Sigmoid colon (tissue), 7 donors: ENCODE data around the gene WDR37. TPM values are rescaled to one million over a fixed set of nuclear protein-coding genes. Genes with fewer than 3 reads are reported as not detected.

Experiments used
- DNase-seq: peaks from one replicate; pipeline ENCODE4 v3.0.0-alpha.2; 2019
- H3K27ac ChIP-seq, 4 donors: fragments of 200-600 bp; sonication (generic); one replicate each; pipeline ENCODE4 v1.5.1; 2016 to 2019; ENCODE audit warnings: mild to moderate bottlenecking in 1 of 4
- H3K27me3 ChIP-seq, 3 donors: fragments of 200-600 bp; sonication (generic); one replicate each; pipeline ENCODE4 v1.5.1; 2019; ENCODE audit warnings: mild to moderate bottlenecking in 1 of 3
- H3K36me3 ChIP-seq, 4 donors: fragments of 200-600 bp; sonication (generic); one replicate each; pipeline ENCODE4 v1.5.1; 2016 to 2019
- H3K4me1 ChIP-seq, 4 donors: fragments of 200-600 bp; sonication (generic); one replicate each; pipeline ENCODE4 v1.5.1; 2017 to 2019
- H3K4me3 ChIP-seq, 4 donors: fragments of 200-600 bp; sonication (generic); one replicate each; pipeline ENCODE4 v1.5.1; 2017 to 2019; ENCODE audit warnings: mild to moderate bottlenecking in 2 of 4, moderate library complexity in 1 of 4
- H3K9me3 ChIP-seq, 4 donors: fragments of 200-600 bp in 3 of 4; sonication (generic) in 3 of 4; one replicate each; pipeline versions ENCODE4 v1.5.1 to v1.6.1; 2013 to 2019
- EP300 ChIP-seq, 4 donors: sonication (generic); formaldehyde crosslinking; IDR thresholded peaks; one replicate each; pipeline ENCODE4 v1.6.1; 2017; ENCODE audit warnings: antibody characterized with exemption in 4 of 4
- POLR2A ChIP-seq, 2 donors: fragments of 450-650 bp; IDR thresholded peaks; one replicate each; pipeline ENCODE4 v1.6.1; 2016; ENCODE audit warnings: antibody characterized with exemption in 2 of 2, mild to moderate bottlenecking in 2 of 2, moderate library complexity in 2 of 2
- POLR2AphosphoS5 ChIP-seq, 4 donors: sonication (generic); formaldehyde crosslinking; IDR thresholded peaks; one replicate each; pipeline ENCODE4 v1.6.1; 2017; ENCODE audit warnings: antibody characterized with exemption in 4 of 4
- WGBS, 2 donors: extraction: QIAGEN DNeasy Blood & Tissue Kit; methylation state at CpG; one replicate each; pipeline ENCODE4 v1.1.7; 2013; 5-methylcytosine and 5-hydroxymethylcytosine counted together
- intact Hi-C: fragments of 100-400 bp; cut with DNase I; formaldehyde crosslinking; loops from one replicate; pipeline ENCODE4 v1.15.1; 2023
- polyA plus RNA-seq, 3 donors: library from polyadenylated mRNA; stranded (reverse); fragments of 200-250 nt; gene quantifications; one replicate each; pipeline ENCODE4 v1.2.3, GENCODE V29; 2013
- total RNA-seq, 4 donors: library from RNA; depleted of rRNA; stranded (reverse); fragments of >200 nt; gene quantifications; one replicate each; pipeline ENCODE4 v1.1.0, GENCODE V29; 2016
- TF ChIP-seq, protein P1 (sequence below), 4 experiments: fragments of 450-650 bp in 3 of 4; fragments of 200-600 bp in 1 of 4; IDR thresholded peaks; one replicate each; pipeline ENCODE4 v1.5.1; 2016 to 2019; ENCODE audit warnings: antibody characterized with exemption in 4 of 4, mild to moderate bottlenecking in 3 of 4, moderate library complexity in 2 of 4
- donor health status: healthy with polysubstance abuse.
- donor health status: Bipolar disorder and iron deficiency.
- donor health status: healthy.

The WDR37 gene
- total and polyA plus RNA-seq, 7 donors: 5.4 to 25.5 (median 10.6) TPM

DNA sequence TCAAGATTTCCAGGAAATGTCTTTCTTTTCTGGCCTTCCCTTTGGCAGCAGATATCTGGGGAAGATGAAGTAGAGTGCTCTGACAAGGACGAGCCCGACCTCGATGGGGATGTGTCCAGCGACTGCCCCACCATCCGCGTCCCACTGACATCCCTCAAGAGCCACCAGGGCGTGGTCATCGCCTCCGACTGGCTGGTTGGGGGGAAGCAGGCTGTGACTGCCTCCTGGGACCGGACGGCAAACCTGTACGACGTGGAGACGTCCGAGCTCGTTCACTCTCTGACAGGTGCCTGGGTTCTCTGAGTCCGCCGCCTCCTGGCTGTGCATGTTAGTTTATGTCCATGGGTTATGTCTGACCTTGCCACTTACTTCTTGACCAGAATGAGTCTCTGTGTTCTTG, 47.4 kb downstream of the WDR37 start:
- no peaks in the 10 kb centered on the region for H3K27me3 ChIP-seq
- TF ChIP-seq, protein P1, sequence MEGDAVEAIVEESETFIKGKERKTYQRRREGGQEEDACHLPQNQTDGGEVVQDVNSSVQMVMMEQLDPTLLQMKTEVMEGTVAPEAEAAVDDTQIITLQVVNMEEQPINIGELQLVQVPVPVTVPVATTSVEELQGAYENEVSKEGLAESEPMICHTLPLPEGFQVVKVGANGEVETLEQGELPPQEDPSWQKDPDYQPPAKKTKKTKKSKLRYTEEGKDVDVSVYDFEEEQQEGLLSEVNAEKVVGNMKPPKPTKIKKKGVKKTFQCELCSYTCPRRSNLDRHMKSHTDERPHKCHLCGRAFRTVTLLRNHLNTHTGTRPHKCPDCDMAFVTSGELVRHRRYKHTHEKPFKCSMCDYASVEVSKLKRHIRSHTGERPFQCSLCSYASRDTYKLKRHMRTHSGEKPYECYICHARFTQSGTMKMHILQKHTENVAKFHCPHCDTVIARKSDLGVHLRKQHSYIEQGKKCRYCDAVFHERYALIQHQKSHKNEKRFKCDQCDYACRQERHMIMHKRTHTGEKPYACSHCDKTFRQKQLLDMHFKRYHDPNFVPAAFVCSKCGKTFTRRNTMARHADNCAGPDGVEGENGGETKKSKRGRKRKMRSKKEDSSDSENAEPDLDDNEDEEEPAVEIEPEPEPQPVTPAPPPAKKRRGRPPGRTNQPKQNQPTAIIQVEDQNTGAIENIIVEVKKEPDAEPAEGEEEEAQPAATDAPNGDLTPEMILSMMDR (IDR thresholded peaks at IDR 0.05): no peak
- no peak for TF ChIP-seq POLR2AphosphoS5 (IDR thresholded peaks at IDR 0.05)
- TF ChIP-seq POLR2A (IDR thresholded peaks at IDR 0.05): no peak
- TF ChIP-seq EP300 (IDR thresholded peaks at IDR 0.05): no peak
- peaks cover 5 to 84% (median 46%) of the 10 kb centered on the region in 4 donors for H3K36me3 ChIP-seq
- H3K4me3 ChIP-seq: no peak overlapping the region
- no peak for DNase-seq
- peaks cover 0 to 8% (median 3%) of the 10 kb centered on the region in 4 donors for H3K4me1 ChIP-seq
- 97 to 98% methylated on average over 18 of the region's 18 CpGs for WGBS, 2 donors
- intact Hi-C loops: no loop called here
- no peaks in the 10 kb centered on the region for H3K9me3 ChIP-seq
- H3K27ac ChIP-seq: no peak overlapping the region

DNA sequence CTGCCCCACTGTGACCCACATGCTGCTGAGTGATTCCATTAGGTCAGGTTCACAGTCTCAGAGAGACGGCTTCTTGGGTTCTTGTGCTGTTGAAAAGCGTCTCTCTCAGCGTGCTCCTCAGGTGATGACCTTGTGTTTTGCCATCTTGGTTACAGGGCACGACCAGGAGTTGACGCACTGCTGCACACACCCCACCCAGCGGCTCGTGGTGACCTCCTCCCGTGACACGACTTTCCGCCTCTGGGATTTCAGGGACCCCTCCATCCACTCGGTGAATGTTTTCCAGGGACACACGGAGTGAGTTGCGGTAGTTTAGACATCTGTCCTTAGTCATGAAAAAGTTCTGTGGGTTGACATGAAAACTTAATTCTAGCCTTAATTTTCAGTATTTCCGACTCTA, 48.8 kb downstream of the WDR37 start:
- Histone ChIP-seq H3K27me3 (no peaks in the 10 kb centered on the region), H3K4me1 (no peaks in the 10 kb centered on the region), H3K27ac (no peak overlapping the region), H3K4me3 (no peak overlapping the region), H3K36me3 (peaks cover 8 to 92% (median 52%) of the 10 kb centered on the region in 4 donors), H3K9me3 (no peaks in the 10 kb centered on the region)
- no peak for DNase-seq
- intact Hi-C loops: no loop called here
- 97 to 98% methylated on average over 14 of the region's 14 CpGs for WGBS, 2 donors
- TF ChIP-seq, protein P1 (IDR thresholded peaks at IDR 0.05): no peak
- no peak for TF ChIP-seq EP300 (IDR thresholded peaks at IDR 0.05)
- no peak for TF ChIP-seq POLR2A (IDR thresholded peaks at IDR 0.05)
- no peak for TF ChIP-seq POLR2AphosphoS5 (IDR thresholded peaks at IDR 0.05)

DNA sequence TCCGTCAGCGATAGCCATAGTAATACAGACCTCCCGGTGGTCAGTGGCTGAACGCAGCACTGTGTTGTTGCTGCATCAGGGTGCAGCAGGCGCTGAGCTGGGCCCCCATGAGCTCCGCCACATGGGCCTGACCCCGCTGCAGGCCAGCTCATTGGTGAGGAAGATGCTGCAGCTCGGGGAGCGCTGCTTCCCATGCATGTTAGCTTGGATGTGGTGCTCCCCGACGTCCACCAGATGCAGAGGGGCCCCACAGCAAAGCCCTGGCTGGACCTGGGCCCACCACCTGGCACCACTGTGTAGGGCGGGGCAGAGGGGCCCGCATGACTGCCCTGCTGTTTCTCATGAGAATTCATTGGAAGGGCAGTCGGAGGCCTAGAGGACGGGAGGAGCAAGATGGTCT, 50.8 kb downstream of the WDR37 start:
- Histone ChIP-seq H3K27ac (no peak overlapping the region), H3K36me3 (peaks cover 8 to 89% (median 51%) of the 10 kb centered on the region in 4 donors), H3K4me1 (no peaks in the 10 kb centered on the region), H3K4me3 (no peak overlapping the region), H3K9me3 (no peaks in the 10 kb centered on the region), H3K27me3 (no peaks in the 10 kb centered on the region)
- TF ChIP-seq, protein P1 (IDR thresholded peaks at IDR 0.05): no peak
- TF ChIP-seq EP300 (IDR thresholded peaks at IDR 0.05): no peak
- TF ChIP-seq POLR2AphosphoS5 (IDR thresholded peaks at IDR 0.05): no peak
- no peak for TF ChIP-seq POLR2A (IDR thresholded peaks at IDR 0.05)
- no peak for DNase-seq
- intact Hi-C loops: no loop called here
- WGBS, 2 donors: 91 to 95% methylated on average over 15 of the region's 15 CpGs

DNA sequence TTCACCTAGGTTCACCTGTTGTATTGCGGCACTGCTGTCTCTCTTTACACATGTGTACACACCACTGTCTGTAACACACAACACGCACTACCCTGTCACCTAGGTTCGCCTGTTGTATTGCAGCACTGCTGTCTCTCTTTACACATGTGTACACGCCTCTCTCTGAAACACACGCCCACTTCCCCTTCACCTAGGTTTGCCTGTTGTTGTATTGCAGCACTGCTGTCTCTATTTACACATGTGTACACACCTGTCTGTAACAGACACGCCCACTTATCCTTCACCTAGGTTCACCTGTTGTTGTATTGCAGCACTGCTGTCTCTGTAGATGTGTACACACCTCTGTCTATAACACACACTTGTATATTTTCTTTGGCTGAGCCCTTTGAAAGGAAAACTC, 51.5 kb downstream of the WDR37 start:
- no peak overlapping the region for H3K27ac ChIP-seq
- no peak overlapping the region for H3K4me3 ChIP-seq
- TF ChIP-seq POLR2AphosphoS5 (IDR thresholded peaks at IDR 0.05) (no peak), EP300 (IDR thresholded peaks at IDR 0.05) (no peak), POLR2A (IDR thresholded peaks at IDR 0.05) (no peak)
- TF ChIP-seq, protein P1 (IDR thresholded peaks at IDR 0.05): no peak
- H3K36me3 ChIP-seq: peaks cover 8 to 91% (median 57%) of the 10 kb centered on the region in 4 donors
- no peaks in the 10 kb centered on the region for H3K4me1 ChIP-seq
- WGBS, 2 donors: 17 to 75% methylated on average over 6 of the region's 6 CpGs
- no peak for DNase-seq
- intact Hi-C loops: no loop called here
- no peaks in the 10 kb centered on the region for H3K27me3 ChIP-seq
- no peaks in the 10 kb centered on the region for H3K9me3 ChIP-seq
